Erythroblast (primary cell): ENCODE data around the gene GPR31.
"Not testable (repeated sequence)": the region's sequence is repeated elsewhere in the genome, so short reads cannot be mapped to it uniquely, and the experiment has no call there.

Experiments used
- GATA1 ChIP-seq: IDR thresholded peaks from 2 replicates; pipeline ENCODE4 v1.6.1; 2011; ENCODE audit warnings: low read depth, mild to moderate bottlenecking, control low read depth, low read length, moderate library complexity
- POLR2A ChIP-seq: IDR thresholded peaks from 2 replicates; pipeline ENCODE4 v1.6.1; 2011; ENCODE audit warnings: mild to moderate bottlenecking, low read length

- not testable (repeated sequence) for TF ChIP-seq POLR2A, GATA1
These were observed 12.1 kb upstream of the GPR31 start for GRCh38 chr6:167169867-167170266.
